Endothelial cell of umbilical vein (primary cell): ENCODE data around the gene ASAP2. TPM values are rescaled to one million over a fixed set of nuclear protein-coding genes. Genes with fewer than 3 reads are reported as not detected.

ENCODE experiments used
- BruUV-seq: library from RNA; stranded (reverse); fragments of 400-500 nt; replicated peaks from 2 replicates; lab custom pipeline; 2021; lab: Mats Ljungman, UMichigan
- CTCF ChIA-PET: fragments of 300-600, 350-600 bp; sonication (Branson Sonifier 250); formaldehyde crosslinking; loops from one replicate; lab custom pipeline; 2021; ENCODE audit warnings: antibody characterized with exemption, inconsistent platforms; lab: Charles Lee
- POLR2A ChIA-PET: fragments of 300-600, 350-600 bp; sonication (Branson Sonifier 250); formaldehyde crosslinking; loops from one replicate; lab custom pipeline; 2021; ENCODE audit warnings: antibody characterized with exemption, inconsistent platforms; lab: Charles Lee
- DNase-seq: peaks from one replicate; pipeline ENCODE4 v3.0.0-alpha.2; 2011; ENCODE audit warnings: low read depth, low spot score
- FAIRE-seq: peaks from 2 replicates; lab custom pipeline; 2011; peaks lifted over from hg19 to GRCh38; lab: Jason Lieb, UNC
- H2AFZ ChIP-seq: 2 replicates; pipeline ENCODE4 v1.6.0; 2012; ENCODE audit warnings: low read depth, low read length, control low read depth, inconsistent platforms
- H3K27ac ChIP-seq: 2 replicates; pipeline ENCODE4 v1.5.1; 2011; ENCODE audit warnings: low read depth, mild to moderate bottlenecking, control low read depth, low read length, moderate library complexity; ENCODE audit not compliant: insufficient read depth
- H3K27me3 ChIP-seq, 2 experiments: 2 replicates each; pipeline versions ENCODE4 v1.6.0 to v1.6.1; 2011; ENCODE audit warnings: low read length in 2 of 2, mixed read lengths in 1 of 2; ENCODE audit not compliant: control insufficient read depth in 2 of 2, insufficient read depth in 2 of 2
- H3K36me3 ChIP-seq, 2 experiments: 2 replicates in 1 of 2; 3 replicates in 1 of 2; pipeline ENCODE4 v1.5.1; 2011; ENCODE audit warnings: low read length in 2 of 2, mild to moderate bottlenecking in 1 of 2, moderate library complexity in 1 of 2; ENCODE audit not compliant: control insufficient read depth in 2 of 2, insufficient read depth in 2 of 2; ENCODE audit errors: extremely low read depth in 1 of 2
- H3K4me1 ChIP-seq: 3 replicates; pipeline ENCODE4 v1.5.1; 2011; ENCODE audit warnings: mild to moderate bottlenecking, low read length; ENCODE audit not compliant: control insufficient read depth, insufficient read depth; ENCODE audit errors: extremely low read depth
- H3K4me2 ChIP-seq: 2 replicates; pipeline ENCODE4 v1.6.1; 2011; ENCODE audit warnings: low read length, control low read depth, mixed read lengths; ENCODE audit not compliant: insufficient read depth
- H3K4me3 ChIP-seq, 3 experiments: fragments of 200-600 bp in 1 of 3; sonication (generic), shearing (Covaris generic) in 1 of 3; replicated peaks in 1 of 3; 2 replicates each; pipeline ENCODE4 v1.5.1; 2011 to 2016; ENCODE audit warnings: control low read depth in 3 of 3, low read length in 3 of 3, mild to moderate bottlenecking in 2 of 3, inconsistent platforms in 1 of 3, low read depth in 1 of 3, moderate library complexity in 1 of 3; ENCODE audit not compliant: insufficient read depth in 1 of 3
- H3K79me2 ChIP-seq: 2 replicates; pipeline ENCODE4 v1.6.0; 2012; ENCODE audit warnings: low read length, inconsistent platforms; ENCODE audit not compliant: control insufficient read depth, insufficient read depth
- H3K9ac ChIP-seq: replicated peaks from 2 replicates; pipeline ENCODE3; 2011; ENCODE audit warnings: low read length, control low read depth; ENCODE audit not compliant: insufficient read depth; ENCODE audit errors: extremely low read depth
- H3K9me1 ChIP-seq: replicated peaks from 3 replicates; pipeline ENCODE4 v1.6.0; 2011; ENCODE audit warnings: mild to moderate bottlenecking, low read length; ENCODE audit not compliant: control insufficient read depth, insufficient read depth; ENCODE audit errors: extremely low read depth
- H3K9me3 ChIP-seq: replicated peaks from 2 replicates; pipeline ENCODE4 v1.5.1; 2012; ENCODE audit warnings: low read length, inconsistent platforms; ENCODE audit not compliant: control insufficient read depth, insufficient read depth
- H4K20me1 ChIP-seq: replicated peaks from 2 replicates; pipeline ENCODE3; 2011; ENCODE audit warnings: mild to moderate bottlenecking, low read length; ENCODE audit not compliant: control insufficient read depth, insufficient read depth; ENCODE audit errors: extremely low read depth
- CTCF ChIP-seq, 2 donors: IDR thresholded peaks; 1 replicate in 1 of 2; 2 replicates in 1 of 2; pipeline ENCODE4 v1.5.1; 2011; ENCODE audit warnings: low read length in 2 of 2, mild to moderate bottlenecking in 2 of 2, moderate library complexity in 2 of 2, control low read depth in 1 of 2, inconsistent platforms in 1 of 2, low read depth in 1 of 2; ENCODE audit not compliant: insufficient read depth in 1 of 2; ENCODE audit errors: extremely low read depth in 1 of 2
- JUN ChIP-seq: IDR thresholded peaks from 2 replicates; pipeline ENCODE4 v1.6.1; 2011; ENCODE audit warnings: borderline replicate concordance, low read depth; ENCODE audit not compliant: insufficient read length, insufficient read depth
- MAX ChIP-seq: IDR thresholded peaks from 2 replicates; pipeline ENCODE4 v1.6.1; 2011; ENCODE audit not compliant: insufficient read depth, insufficient read length
- MYC ChIP-seq: IDR thresholded peaks from one replicate; pipeline ENCODE4 v1.6.1; 2011; ENCODE audit warnings: mild to moderate bottlenecking, low read depth, low read length
- POLR2AphosphoS5 ChIP-seq: IDR thresholded peaks from 2 replicates; pipeline ENCODE4 v1.6.1; 2012; ENCODE audit warnings: low read depth, mild to moderate bottlenecking, control low read depth, low read length, moderate library complexity; ENCODE audit not compliant: insufficient read depth
- dilution Hi-C: fragments of 300-500 bp; cut with MboI; formaldehyde crosslinking; loops from one replicate; pipeline ENCODE4 v1.15.0; 2019; ENCODE audit warnings: low sequenced_read_pairs; ENCODE audit not compliant: extremely low pct_ligation_motif_present
- intact Hi-C: fragments of 100-400 bp; cut with micrococcal nuclease; formaldehyde crosslinking; loops from one replicate; pipeline ENCODE4 v1.10.0; 2022
- polyA plus RNA-seq, 4 experiments: library from polyadenylated mRNA; depleted of rRNA in 3 of 4; stranded (reverse) in 3 of 4; unstranded in 1 of 4; fragments of >200 nt; gene quantifications; 2 replicates each; pipeline versions ENCODE4 v1.2.1 to v1.2.3, GENCODE V29; 2011 to 2012; ENCODE audit warnings: missing spikeins in 1 of 4
- total RNA-seq: library from RNA; stranded (reverse); gene quantifications from 2 replicates; pipeline ENCODE4 v1.2.3, GENCODE V29; 2021

ASAP2 gene
- total and polyA plus RNA-seq, 2 donors (not counting 3 experiments of a cell fraction or from before 2014, with no cell fraction given), result 31.1 to 79.2 TPM

GRCh38 chr2:9380702-9381628 lies 174.4 kb downstream of the ASAP2 start:
- FAIRE-seq, result peak; percentile 64
- Histone ChIP-seq H3K9ac (no peak overlapping the region), H3K4me1 (peaks cover 12% of the 10 kb centered on the region), H3K4me3 (no peak overlapping the region), H4K20me1 (no peaks in the 10 kb centered on the region), H3K4me2 (no peak overlapping the region), H3K79me2 (no peaks in the 10 kb centered on the region), H3K9me3 (no peaks in the 10 kb centered on the region), H3K9me1 (no peaks in the 10 kb centered on the region), H3K27me3 (no peaks in the 10 kb centered on the region), H2AFZ (no peak overlapping the region), H3K27ac (peak overlapping the region; percentile 46), H3K36me3 (peaks cover 14 to 42% of the 10 kb centered on the region in 2 experiments)
- intact Hi-C loops (no loop called here), dilution Hi-C loops (no loop called here)
- DNase-seq, result peak; percentile 68
- ChIA-PET CTCF (interaction anchor here (1.2 to 2.2 kb wide), 2 partner anchors 22 to 238 kb away, joined by 3 to 7 read pairs; no protein-coding TSS in a partner anchor), POLR2A (no interaction called here)
- BruUV-seq, result TSS peak; percentile 16
- TF ChIP-seq JUN (peak; percentile 24), MAX (no peak)

GRCh38 chr2:9382604-9383235 lies 176.1 kb downstream of the ASAP2 start:
- dilution Hi-C loops, result no loop called here
- CTCF ChIA-PET, result interaction anchor here (2.2 kb wide), 1 partner anchor 240 kb away, joined by 7 read pairs; no protein-coding TSS in a partner anchor
- FAIRE-seq, result no peak

More at GRCh38 chr2:9382604-9383235, 176.1 kb downstream of the ASAP2 start:
- H3K4me3 ChIP-seq, result no peak overlapping the region
- no peaks in the 10 kb centered on the region for H3K79me2 ChIP-seq
- H3K27me3 ChIP-seq, result no peaks in the 10 kb centered on the region
- no peak for DNase-seq
- intact Hi-C loops, result no loop called here
- POLR2A ChIA-PET, result no interaction called here
- peaks cover 9% of the 10 kb centered on the region for H3K4me1 ChIP-seq
- no peak overlapping the region for H3K4me2 ChIP-seq
- BruUV-seq, result no TSS peak
- no peak overlapping the region for H2AFZ ChIP-seq
- H3K9me1 ChIP-seq, result no peaks in the 10 kb centered on the region
- H3K27ac ChIP-seq, result no peak overlapping the region
- H4K20me1 ChIP-seq, result no peaks in the 10 kb centered on the region
- no peaks in the 10 kb centered on the region for H3K9me3 ChIP-seq
- H3K36me3 ChIP-seq, result peaks cover 20 to 44% of the 10 kb centered on the region in 2 experiments
- TF ChIP-seq JUN (no peak), CTCF (IDR thresholded peaks at IDR 0.05; ENCODE audit: extremely low read depth in 1 of 2, insufficient read depth in 1 of 2, low read depth in 1 of 2, low read length in 2 of 2) (no peak), POLR2AphosphoS5 (no peak), MYC (no peak)
- H3K9ac ChIP-seq, result no peak overlapping the region
